T-helper 1 cell treated with Interleukin-12 subunit alpha and Interleukin-12 subunit beta and Interleukin-4 antibody, amounts not matched to agents 30 μg/mL and 1 μg/mL, for 36 hours (primary cell): Measurements from ENCODE around the gene FAM234A.
"Not testable (repeated sequence)": the region's sequence is repeated elsewhere in the genome, so short reads cannot be mapped to it uniquely, and the experiment has no call there.

ENCODE experiments used
- H3K27ac Mint-ChIP-seq: one replicate; pipeline ENCODE4 v1.8.0; 2021; ENCODE audit warnings: mild to moderate bottlenecking, mixed read lengths
- H3K27me3 Mint-ChIP-seq: one replicate; pipeline ENCODE4 v1.8.0; 2021; ENCODE audit warnings: low read depth, mixed read lengths
- H3K36me3 Mint-ChIP-seq: one replicate; pipeline ENCODE4 v1.8.0; 2021; ENCODE audit warnings: low read depth, mixed read lengths
- H3K4me1 Mint-ChIP-seq: one replicate; pipeline ENCODE4 v1.8.0; 2021; ENCODE audit warnings: low read depth, mixed read lengths
- H3K4me3 Mint-ChIP-seq: one replicate; pipeline ENCODE4 v1.8.0; 2021; ENCODE audit warnings: mild to moderate bottlenecking, moderate library complexity, mixed read lengths
- H3K9me3 Mint-ChIP-seq: one replicate; pipeline ENCODE4 v1.8.0; 2021; ENCODE audit warnings: mixed read lengths

The FAM234A gene

DNA sequence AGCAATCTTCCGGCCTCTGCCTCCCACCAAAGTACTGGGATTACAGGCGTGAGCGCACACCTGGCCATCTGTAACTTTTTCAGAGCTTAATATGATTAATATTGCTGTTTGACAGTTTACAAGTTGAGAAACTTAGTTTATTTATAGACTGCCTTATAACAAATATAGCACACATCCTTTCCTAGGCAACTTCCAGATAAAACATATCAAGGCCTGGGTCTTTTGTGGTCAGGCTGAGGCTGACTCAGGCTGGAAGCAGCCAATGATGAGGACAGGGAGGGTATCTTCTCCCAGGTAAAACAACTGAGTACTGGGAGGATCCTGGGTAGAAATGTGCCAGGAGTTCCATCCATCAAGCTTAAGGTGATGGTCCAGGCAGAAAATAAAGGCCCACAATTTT lies 21.6 kb upstream of the FAM234A start:
- Mint-ChIP-seq H3K9me3 (no peaks in the 10 kb centered on the region), H3K36me3 (peaks cover 17% of the 10 kb centered on the region), H3K27me3 (no peaks in the 10 kb centered on the region), H3K4me1 (peaks cover 1% of the 10 kb centered on the region), H3K27ac (no peak overlapping the region), H3K4me3 (no peak overlapping the region)

DNA sequence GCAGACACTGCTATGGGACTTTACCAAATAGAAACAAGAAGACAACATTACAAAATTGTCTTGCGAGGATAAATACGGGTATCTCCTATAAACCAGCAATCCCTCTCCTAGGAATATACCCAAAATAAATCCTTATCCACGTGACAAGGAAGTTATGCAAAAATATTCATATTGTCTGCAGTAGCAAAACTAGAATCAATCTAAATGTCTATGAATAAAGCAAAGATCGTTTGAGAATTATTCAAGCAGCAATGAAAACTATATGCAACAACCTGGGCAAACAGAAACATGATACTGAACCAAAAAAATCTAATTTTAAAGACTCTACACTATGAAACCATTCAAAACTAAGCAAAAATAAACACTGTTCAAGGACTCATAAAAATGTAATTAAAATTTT lies 14.6 kb upstream of the FAM234A start:
- no peak overlapping the region for H3K27ac Mint-ChIP-seq
- no peaks in the 10 kb centered on the region for H3K4me1 Mint-ChIP-seq
- H3K36me3 Mint-ChIP-seq, result peaks cover 16% of the 10 kb centered on the region
- H3K9me3 Mint-ChIP-seq, result no peaks in the 10 kb centered on the region
- H3K4me3 Mint-ChIP-seq, result no peak overlapping the region
- H3K27me3 Mint-ChIP-seq, result no peaks in the 10 kb centered on the region

DNA sequence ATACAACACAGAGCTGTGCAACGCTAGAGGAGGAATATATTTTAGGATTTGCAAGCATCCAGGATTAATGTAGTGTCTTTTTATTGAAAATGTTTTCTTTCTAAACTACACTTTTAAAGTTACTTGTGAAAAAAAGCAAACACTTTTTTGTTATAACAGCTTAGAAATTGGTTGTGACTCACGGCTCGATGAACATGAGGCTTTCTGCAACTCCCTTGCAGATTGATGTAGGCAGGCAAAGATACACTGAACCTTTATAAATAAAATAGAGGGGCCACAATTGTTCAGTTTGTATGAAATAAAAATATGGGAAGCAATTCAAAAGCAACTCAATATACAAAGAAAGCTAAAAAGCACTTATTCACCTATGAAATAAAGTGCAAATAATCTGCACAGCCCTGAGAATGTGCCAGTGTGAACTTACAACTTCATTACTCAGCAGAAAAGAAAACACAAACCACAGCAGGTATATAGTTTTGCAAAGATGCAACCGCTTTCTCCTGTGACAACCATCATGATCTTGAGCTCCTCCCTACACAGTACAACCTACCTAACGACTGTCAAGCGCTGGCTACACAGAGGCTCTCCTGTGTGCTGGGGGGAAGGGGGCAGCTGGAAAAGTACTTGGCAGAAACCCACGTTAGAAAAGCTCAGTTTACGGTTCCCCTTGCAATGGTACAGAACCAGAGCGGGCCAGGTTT lies 6.3 kb upstream of the FAM234A start:
- Mint-ChIP-seq H3K27me3 (no peaks in the 10 kb centered on the region), H3K27ac (peak overlapping the region; percentile 91), H3K9me3 (no peaks in the 10 kb centered on the region), H3K36me3 (peaks cover 22% of the 10 kb centered on the region), H3K4me3 (peak overlapping the region; percentile 94), H3K4me1 (peaks cover 23% of the 10 kb centered on the region)

DNA sequence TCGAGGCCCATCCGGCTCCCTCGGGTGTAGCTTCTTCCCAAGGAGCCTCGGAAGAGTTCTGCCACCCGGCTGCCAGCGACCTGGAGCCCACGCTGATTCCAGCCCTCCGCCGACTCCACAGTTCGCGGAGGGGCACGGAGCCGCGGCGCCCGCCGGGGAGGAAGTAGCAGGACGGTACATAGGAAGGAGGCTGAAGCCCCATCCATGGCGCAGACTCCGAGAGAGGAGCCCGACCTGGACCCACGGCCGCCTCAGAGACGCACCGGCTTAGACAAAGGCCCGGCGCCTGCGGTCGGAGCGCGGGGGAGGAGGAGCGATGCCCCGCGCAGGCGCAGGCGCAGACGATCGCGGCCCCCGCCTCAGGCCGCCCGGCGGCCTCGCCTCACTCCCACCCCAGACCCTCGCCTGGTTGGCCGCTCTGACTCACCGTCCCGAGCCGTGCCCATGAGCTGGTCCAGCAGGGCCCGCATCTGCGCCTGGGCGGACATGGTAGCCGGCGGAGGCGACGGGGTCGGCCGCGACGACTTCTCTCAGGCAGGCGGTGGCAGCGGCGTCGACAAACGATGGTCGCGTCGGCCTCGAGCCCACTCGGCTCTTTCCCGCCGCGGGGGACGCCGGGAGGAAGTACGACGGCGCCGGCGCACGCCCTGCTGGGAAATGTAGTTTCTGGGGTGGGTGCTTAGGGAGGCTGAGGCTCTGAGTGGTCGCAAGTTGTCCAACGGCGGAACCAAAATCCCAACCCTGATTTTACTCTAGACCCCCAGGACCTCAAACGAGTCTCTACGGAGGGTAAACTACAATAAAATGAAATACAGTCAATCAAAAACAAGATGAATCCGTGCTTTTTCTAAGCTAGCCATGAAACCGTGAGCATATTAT lies 5.5 kb upstream of the FAM234A start, which contains the start of gene LUC7L:
Gene LUC7L, minus strand, starts transcription at position 598 of the 879 bp plus-strand sequence. Its CDS starts 110 bp downstream, at position 488.
- Mint-ChIP-seq H3K4me3 (peak within 1 kb of the TSS; percentile 94), H3K4me1 (peaks cover 23% of the 10 kb centered on the region), H3K27me3 (no peaks in the 10 kb centered on the region), H3K36me3 (peaks cover 21% of the 10 kb centered on the region), H3K27ac (peak within 1 kb of the TSS; percentile 91), H3K9me3 (no peaks in the 10 kb centered on the region)

DNA sequence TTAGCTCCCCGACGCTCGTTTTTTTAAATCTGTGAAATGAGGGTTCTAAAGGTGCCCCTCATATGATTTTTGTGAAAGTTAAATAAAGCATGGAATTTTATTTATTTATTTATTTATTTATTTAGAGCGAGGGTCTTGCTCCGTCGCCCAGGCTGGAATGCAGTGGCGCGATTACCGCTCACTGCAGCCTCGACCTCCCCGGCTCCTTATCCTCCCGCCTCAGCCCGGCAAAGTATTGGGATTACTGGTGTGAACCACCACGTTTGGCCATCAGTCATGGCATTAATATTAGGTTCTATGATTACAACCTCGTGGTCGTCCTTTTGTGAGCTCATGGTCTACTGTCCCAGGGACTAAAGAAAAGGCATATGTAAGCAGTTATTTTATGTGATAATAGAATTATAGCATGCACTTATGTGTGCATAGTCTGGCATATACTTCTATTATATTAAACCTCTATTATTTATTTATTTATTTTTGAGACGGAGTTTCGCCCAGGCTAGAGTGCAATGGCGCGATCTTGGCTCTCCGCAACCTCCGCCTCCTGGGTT lies 4.8 kb upstream of the FAM234A start:
- H3K4me1 Mint-ChIP-seq, result peaks cover 27% of the 10 kb centered on the region
- H3K9me3 Mint-ChIP-seq, result no peaks in the 10 kb centered on the region
- peaks cover 21% of the 10 kb centered on the region for H3K36me3 Mint-ChIP-seq
- peak overlapping the region; percentile 78 for H3K4me3 Mint-ChIP-seq
- H3K27ac Mint-ChIP-seq, result peak overlapping the region; percentile 88
- no peaks in the 10 kb centered on the region for H3K27me3 Mint-ChIP-seq

DNA sequence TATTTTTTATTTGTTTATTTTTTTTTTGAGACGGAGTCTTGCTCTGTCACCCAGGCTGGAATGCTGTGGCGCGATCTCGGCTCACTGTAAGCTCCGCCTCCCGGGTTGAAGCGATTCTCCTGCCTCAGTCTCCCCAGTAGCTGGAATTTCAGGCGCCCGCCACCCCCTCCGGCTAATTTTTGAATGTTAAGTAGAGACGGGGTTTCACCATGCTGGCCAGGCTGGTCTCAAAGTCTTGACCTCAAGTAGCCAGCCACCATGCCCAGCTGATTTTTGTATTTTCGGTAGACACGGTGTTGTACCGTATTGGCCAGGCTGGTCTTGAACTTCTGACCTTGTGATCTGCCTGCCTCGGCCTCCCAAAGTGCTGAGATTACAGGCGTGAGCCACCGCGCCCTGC lies 4.3 kb upstream of the FAM234A start:
- H3K27ac Mint-ChIP-seq, H3K4me3 Mint-ChIP-seq, H3K9me3 Mint-ChIP-seq, H3K27me3 Mint-ChIP-seq: not testable (repeated sequence)
- H3K36me3 Mint-ChIP-seq, result peaks cover 21% of the 10 kb centered on the region
- peaks cover 31% of the 10 kb centered on the region for H3K4me1 Mint-ChIP-seq

DNA sequence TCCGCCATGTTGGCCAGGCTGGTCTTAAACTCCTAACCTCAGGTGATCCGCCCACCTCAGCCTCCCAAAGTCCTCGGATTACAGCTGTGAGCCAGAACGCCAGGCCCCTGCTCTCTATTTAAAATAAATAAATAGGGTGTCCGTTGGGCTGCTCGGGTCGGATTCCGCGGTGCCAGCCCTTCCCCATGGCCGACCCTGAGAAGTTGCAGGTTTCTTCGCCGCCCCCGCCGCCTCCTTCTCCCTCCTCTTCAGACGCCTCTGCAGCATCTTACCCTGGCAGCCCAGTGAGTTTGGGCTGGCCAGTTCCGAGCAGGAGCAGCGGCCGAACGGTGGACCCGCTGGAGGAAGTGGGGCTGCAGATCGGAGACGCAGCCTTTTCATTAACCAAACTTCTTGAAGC lies 3.7 kb upstream of the FAM234A start:
- H3K4me3 Mint-ChIP-seq, result no peak overlapping the region
- no peaks in the 10 kb centered on the region for H3K27me3 Mint-ChIP-seq
- no peaks in the 10 kb centered on the region for H3K9me3 Mint-ChIP-seq
- H3K4me1 Mint-ChIP-seq, result peaks cover 32% of the 10 kb centered on the region
- peaks cover 21% of the 10 kb centered on the region for H3K36me3 Mint-ChIP-seq
- H3K27ac Mint-ChIP-seq, result no peak overlapping the region

DNA sequence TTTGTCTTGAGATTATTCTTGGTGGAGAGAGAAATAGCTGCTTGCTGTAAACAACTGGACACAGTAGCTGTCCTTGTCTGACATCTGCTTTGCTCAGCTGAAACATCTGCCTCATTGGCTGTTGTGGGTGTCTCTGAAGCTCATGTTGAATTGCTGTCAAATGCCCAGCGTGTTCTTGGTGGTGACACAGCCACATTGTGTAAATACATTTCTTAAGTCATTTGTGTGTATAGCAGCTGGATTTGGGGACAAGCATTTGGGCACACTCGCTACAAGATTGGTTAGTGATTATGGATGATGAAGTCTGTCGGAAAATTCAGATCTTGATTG lies 5.3 kb downstream of the FAM234A start:
- H3K27me3 Mint-ChIP-seq, result peaks cover 8% of the 10 kb centered on the region
- H3K4me1 Mint-ChIP-seq, result peaks cover 9% of the 10 kb centered on the region
- H3K9me3 Mint-ChIP-seq, result no peaks in the 10 kb centered on the region
- H3K36me3 Mint-ChIP-seq, result peaks cover 4% of the 10 kb centered on the region
- H3K27ac Mint-ChIP-seq, result no peak overlapping the region
- H3K4me3 Mint-ChIP-seq, result no peak overlapping the region

DNA sequence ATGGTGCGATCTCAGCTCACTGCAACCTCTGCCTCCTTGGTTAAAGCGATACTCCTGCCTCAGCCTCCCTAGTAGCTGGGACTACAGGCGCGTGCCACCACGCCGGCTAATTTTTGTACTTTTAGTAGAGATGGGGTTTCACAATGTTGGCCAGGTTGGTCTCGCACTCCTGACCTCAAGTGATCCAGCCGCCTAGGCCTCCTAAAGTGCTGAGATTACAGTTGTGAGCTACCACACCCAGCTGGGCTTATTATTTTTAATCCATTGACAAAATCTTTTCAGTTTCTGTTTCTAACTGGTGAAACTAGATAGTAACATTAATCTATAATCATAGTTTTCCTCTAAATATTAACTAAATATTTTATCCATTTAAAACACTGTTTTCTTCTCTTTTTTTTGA lies 5.9 kb downstream of the FAM234A start:
- peaks cover 3% of the 10 kb centered on the region for H3K4me1 Mint-ChIP-seq
- H3K9me3 Mint-ChIP-seq, result no peaks in the 10 kb centered on the region
- no peak overlapping the region for H3K4me3 Mint-ChIP-seq
- H3K27ac Mint-ChIP-seq, result no peak overlapping the region
- peaks cover 3% of the 10 kb centered on the region for H3K36me3 Mint-ChIP-seq
- peaks cover 11% of the 10 kb centered on the region for H3K27me3 Mint-ChIP-seq

DNA sequence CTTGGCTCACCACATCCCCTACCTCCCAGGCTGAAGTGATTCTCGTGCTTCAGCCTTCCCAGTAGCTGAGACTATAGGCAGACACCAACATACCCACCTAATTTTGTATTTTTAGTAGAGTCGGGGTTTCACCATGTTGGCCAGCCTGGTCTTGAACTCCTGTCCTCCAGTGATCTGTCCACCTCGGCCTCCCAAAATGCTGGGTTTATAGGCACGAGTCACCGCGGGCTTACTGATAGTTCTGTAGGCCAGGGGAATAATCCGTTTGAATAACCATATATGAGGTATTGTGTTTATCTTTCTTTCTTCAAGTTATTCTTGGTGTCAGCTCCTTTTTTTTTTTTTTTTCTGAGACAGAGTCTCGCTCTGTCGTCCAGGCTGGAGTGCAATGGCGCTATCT lies 7.7 kb downstream of the FAM234A start:
- no peak overlapping the region for H3K4me3 Mint-ChIP-seq
- no peaks in the 10 kb centered on the region for H3K4me1 Mint-ChIP-seq
- peaks cover 8% of the 10 kb centered on the region for H3K27me3 Mint-ChIP-seq
- no peak overlapping the region for H3K27ac Mint-ChIP-seq
- no peaks in the 10 kb centered on the region for H3K36me3 Mint-ChIP-seq
- H3K9me3 Mint-ChIP-seq, result no peaks in the 10 kb centered on the region

DNA sequence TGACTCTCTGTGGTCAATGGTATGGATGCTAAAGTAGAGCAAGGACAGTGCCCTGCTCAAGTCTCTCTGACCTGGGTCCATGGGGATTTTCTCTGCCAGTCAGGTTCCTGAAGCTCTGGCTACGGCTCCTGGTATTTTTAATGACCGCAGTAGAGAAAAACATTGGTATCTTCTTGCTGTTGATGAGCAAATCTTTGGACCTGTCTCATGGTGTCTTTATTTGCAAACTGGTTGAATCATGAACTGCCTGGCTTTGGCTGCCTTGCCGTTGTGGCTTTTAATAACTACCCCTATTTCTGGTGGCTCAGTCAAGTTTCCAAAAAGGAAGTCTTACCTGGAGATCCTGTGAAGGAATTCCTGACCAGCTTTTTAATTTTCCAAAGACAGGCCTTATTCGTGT lies 8.7 kb downstream of the FAM234A start:
- Mint-ChIP-seq H3K27me3 (peaks cover 5% of the 10 kb centered on the region), H3K9me3 (no peaks in the 10 kb centered on the region), H3K27ac (no peak overlapping the region)

DNA sequence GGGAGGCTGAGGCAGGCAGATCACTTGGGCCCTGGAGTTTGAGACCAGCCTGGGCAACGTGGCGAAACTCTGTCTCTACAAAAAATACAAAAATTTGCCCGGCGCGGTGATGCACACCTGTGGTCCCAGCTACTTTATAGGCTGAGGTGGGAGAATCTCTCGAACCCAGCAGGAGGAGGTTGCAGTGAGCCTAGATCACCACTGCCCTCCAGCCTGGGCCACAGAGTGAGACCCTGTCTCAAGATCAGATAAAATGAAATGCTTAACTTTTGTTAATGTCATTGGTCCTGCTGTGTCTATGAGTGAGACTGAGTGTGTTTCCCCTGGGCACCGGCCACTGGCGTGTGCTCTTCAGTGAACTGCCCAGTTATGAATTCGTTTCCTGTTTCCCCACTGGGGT lies 10.5 kb downstream of the FAM234A start:
- no peak overlapping the region for H3K27ac Mint-ChIP-seq
- no peaks in the 10 kb centered on the region for H3K9me3 Mint-ChIP-seq
- no peaks in the 10 kb centered on the region for H3K36me3 Mint-ChIP-seq
- H3K4me1 Mint-ChIP-seq, result no peaks in the 10 kb centered on the region
- peaks cover 5% of the 10 kb centered on the region for H3K27me3 Mint-ChIP-seq
- no peak overlapping the region for H3K4me3 Mint-ChIP-seq

More for the DNA sequence above, 8.7 kb downstream of the FAM234A start:
- Mint-ChIP-seq H3K4me3 (no peak overlapping the region), H3K4me1 (no peaks in the 10 kb centered on the region), H3K36me3 (no peaks in the 10 kb centered on the region)

DNA sequence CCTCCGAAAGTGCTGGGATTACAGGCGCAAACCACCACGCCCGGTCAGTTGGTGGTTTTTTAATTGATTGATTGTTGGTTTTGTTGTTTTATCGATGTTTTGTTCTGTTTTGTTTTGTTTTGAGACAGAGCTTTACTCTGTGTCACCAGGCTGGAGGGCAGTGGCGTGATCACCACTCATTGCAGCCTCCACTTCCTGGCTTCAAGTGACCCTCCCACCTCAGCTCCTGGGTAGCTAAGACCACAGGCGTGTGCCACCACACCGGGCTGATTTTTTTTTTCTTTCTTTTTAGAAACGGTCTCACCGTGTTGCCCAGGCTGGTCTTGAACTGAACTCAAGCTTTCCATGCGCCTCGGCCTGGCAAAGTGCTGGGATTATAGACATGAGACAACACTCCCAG lies 12.4 kb downstream of the FAM234A start:
- Mint-ChIP-seq H3K4me1 (no peaks in the 10 kb centered on the region), H3K4me3 (no peak overlapping the region), H3K36me3 (no peaks in the 10 kb centered on the region), H3K27me3 (peaks cover 5% of the 10 kb centered on the region), H3K9me3 (no peaks in the 10 kb centered on the region), H3K27ac (no peak overlapping the region)

DNA sequence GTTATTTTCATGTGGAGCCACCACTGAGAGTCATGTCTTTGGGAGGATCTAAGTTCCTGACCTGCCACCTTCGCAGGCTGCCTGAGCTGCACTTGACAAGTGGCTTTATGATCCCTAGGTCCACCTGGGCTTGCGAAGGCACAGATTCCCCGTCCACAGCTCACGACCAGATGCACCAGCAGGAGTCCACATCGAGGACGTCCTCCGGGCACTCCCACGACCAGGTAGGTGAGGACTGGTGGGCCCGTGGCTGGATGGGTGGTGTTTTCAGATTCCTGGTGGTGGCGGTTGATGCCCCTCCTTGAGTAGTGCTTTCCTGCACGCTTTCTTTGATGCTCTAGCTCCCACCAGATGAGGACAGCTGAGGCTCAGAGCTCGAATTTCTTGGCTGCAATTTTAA lies 14.8 kb downstream of the FAM234A start:
- H3K4me1 Mint-ChIP-seq, result peaks cover 13% of the 10 kb centered on the region
- H3K36me3 Mint-ChIP-seq, result no peaks in the 10 kb centered on the region
- peaks cover 3% of the 10 kb centered on the region for H3K27me3 Mint-ChIP-seq
- no peaks in the 10 kb centered on the region for H3K9me3 Mint-ChIP-seq
- H3K27ac Mint-ChIP-seq, result no peak overlapping the region
- H3K4me3 Mint-ChIP-seq, result no peak overlapping the region
